Vagina (tissue), 2 donors: ENCODE data around the gene CMSS1.

Source experiments
- CTCF ChIP-seq, 3 experiments: fragments of 450-650 bp in 2 of 3; fragments of 200-600 bp in 1 of 3; sonication (generic) in 1 of 3; IDR thresholded peaks; one replicate each; pipeline ENCODE4 v1.5.1; 2017 to 2019; ENCODE audit warnings: antibody characterized with exemption in 3 of 3, mild to moderate bottlenecking in 2 of 3, moderate library complexity in 2 of 3
- POLR2A ChIP-seq, 2 donors: fragments of 450-650 bp; IDR thresholded peaks; one replicate each; pipeline ENCODE4 v1.6.1; 2017; ENCODE audit warnings: antibody characterized with exemption in 2 of 2, mild to moderate bottlenecking in 2 of 2, moderate library complexity in 2 of 2

- TF ChIP-seq CTCF (IDR thresholded peaks at IDR 0.05) (no peak), POLR2A (IDR thresholded peaks at IDR 0.05) (no peak)
Observed at GRCh38 chr3:99777708-99778107, 40.0 kb upstream of the CMSS1 start.
